ENCODE results near the gene SLIT3. TPM values are rescaled to one million over a fixed set of nuclear protein-coding genes. Genes with fewer than 3 reads are reported as not detected.

Gene SLIT3
- total RNA-seq, 1 experiment from 2014 or later = 0.44 TPM

DNA sequence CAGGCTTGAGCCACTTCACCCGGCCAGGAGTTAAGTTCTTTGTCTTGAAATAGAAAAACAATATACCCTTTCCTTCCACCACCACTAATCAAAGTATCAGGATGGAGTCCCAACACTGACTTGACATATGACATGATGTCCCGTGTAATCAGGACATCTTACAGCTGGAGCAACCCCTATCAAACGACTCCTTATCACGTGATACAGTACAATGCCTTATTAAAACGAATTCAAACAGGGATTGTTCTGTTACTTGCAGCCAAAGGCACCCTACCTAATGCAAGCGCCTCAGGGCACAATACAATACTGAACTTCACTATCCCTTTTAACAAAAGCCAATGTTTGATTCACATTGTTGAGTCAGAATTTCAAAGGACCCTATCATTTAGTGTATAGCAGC, 261.3 kb downstream of the SLIT3 start:
- H3K4me2 ChIP-seq (ENCODE audit: low read length) = no peak overlapping the region
- ChIA-PET CTCF (no interaction called here), POLR2A (ENCODE audit: unreplicated experiment) (no interaction called here)
- H4K20me1 ChIP-seq (ENCODE audit: low read length) = no peaks in the 10 kb centered on the region
- H3K79me2 ChIP-seq (ENCODE audit: low read length) = no peaks in the 10 kb centered on the region
- H3F3A ChIP-seq (ENCODE audit: low read length, unreplicated experiment) = no peaks in the 10 kb centered on the region
- no peak for DNase-seq
- no TSS peak for BruUV-seq (replicated peaks)
- H3K4me1 ChIP-seq (ENCODE audit: insufficient read depth, low read length) = no peaks in the 10 kb centered on the region
- H3K27me3 ChIP-seq (ENCODE audit: low read length) = peaks cover 17% of the 10 kb centered on the region; the same call in 1 of the 2 replicates
- no peak overlapping the region for H3K9ac ChIP-seq (ENCODE audit: low read length)
- no peak overlapping the region for H2AFZ ChIP-seq (ENCODE audit: low read length)
- no peaks in the 10 kb centered on the region for H3K9me3 ChIP-seq (ENCODE audit: low read length)
- H3K36me3 ChIP-seq (ENCODE audit: low read depth, low read length) = no peaks in the 10 kb centered on the region
- H3K4me3 ChIP-seq (ENCODE audit: low read length) = no peak overlapping the region
- TF ChIP-seq EZH2phosphoT487 (IDR thresholded peaks at IDR 0.05; ENCODE audit: borderline replicate concordance, low read length) (no peak), EZH2 (IDR thresholded peaks at IDR 0.05; ENCODE audit: low read length, unreplicated experiment) (no peak)
- TF ChIP-seq, protein P1, sequence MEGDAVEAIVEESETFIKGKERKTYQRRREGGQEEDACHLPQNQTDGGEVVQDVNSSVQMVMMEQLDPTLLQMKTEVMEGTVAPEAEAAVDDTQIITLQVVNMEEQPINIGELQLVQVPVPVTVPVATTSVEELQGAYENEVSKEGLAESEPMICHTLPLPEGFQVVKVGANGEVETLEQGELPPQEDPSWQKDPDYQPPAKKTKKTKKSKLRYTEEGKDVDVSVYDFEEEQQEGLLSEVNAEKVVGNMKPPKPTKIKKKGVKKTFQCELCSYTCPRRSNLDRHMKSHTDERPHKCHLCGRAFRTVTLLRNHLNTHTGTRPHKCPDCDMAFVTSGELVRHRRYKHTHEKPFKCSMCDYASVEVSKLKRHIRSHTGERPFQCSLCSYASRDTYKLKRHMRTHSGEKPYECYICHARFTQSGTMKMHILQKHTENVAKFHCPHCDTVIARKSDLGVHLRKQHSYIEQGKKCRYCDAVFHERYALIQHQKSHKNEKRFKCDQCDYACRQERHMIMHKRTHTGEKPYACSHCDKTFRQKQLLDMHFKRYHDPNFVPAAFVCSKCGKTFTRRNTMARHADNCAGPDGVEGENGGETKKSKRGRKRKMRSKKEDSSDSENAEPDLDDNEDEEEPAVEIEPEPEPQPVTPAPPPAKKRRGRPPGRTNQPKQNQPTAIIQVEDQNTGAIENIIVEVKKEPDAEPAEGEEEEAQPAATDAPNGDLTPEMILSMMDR (conservative IDR thresholded peaks at IDR 0.05; ENCODE audit: low read depth, low read length) = no peak
- H3K27ac ChIP-seq (ENCODE audit: low read length) = no peak overlapping the region
- ATAC-seq = no peak
- intact Hi-C loops (cut with micrococcal nuclease) = no loop called here
- H3K9me2 ChIP-seq (replicated peaks; ENCODE audit: low read length) = no peaks in the 10 kb centered on the region

DNA sequence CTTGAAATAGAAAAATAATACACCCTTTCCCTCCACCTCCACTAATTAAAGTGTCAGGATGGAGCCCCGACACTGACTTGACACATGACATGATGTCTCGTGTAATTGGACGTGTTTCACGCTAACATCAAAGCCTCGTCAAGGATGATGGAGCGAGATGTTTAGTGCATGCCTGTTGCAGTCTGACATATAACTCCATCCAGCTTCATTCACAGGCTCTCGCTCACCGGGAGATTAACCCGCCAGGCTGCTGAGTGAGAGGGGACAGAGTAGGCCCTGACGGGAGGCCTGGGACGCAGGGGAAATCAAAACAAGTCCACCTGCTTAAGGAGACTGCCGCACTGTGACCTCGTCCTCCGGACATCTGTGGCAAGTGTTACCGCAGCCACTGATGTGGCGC, 263.5 kb downstream of the SLIT3 start:
- no peaks in the 10 kb centered on the region for H3K9me2 ChIP-seq (replicated peaks; ENCODE audit: low read length)
- TF ChIP-seq, protein P1 (conservative IDR thresholded peaks at IDR 0.05; ENCODE audit: low read depth, low read length) = no peak
- TF ChIP-seq EZH2 (IDR thresholded peaks at IDR 0.05; ENCODE audit: low read length, unreplicated experiment) (no peak), EZH2phosphoT487 (IDR thresholded peaks at IDR 0.05; ENCODE audit: borderline replicate concordance, low read length) (no peak)
- no peak overlapping the region for H2AFZ ChIP-seq (ENCODE audit: low read length)
- no peak for DNase-seq
- H3K9me3 ChIP-seq (ENCODE audit: low read length) = no peaks in the 10 kb centered on the region
- no peak overlapping the region for H3K4me3 ChIP-seq (ENCODE audit: low read length)
- H4K20me1 ChIP-seq (ENCODE audit: low read length) = no peaks in the 10 kb centered on the region
- H3K9ac ChIP-seq (ENCODE audit: low read length) = no peak overlapping the region
- no peaks in the 10 kb centered on the region for H3K79me2 ChIP-seq (ENCODE audit: low read length)
- peaks cover 12% of the 10 kb centered on the region; the same call in 1 of the 2 replicates for H3K27me3 ChIP-seq (ENCODE audit: low read length)
- ChIA-PET POLR2A (ENCODE audit: unreplicated experiment) (no interaction called here), CTCF (no interaction called here)
- no peak overlapping the region for H3K27ac ChIP-seq (ENCODE audit: low read length)
- H3K4me2 ChIP-seq (ENCODE audit: low read length) = no peak overlapping the region
- intact Hi-C loops (cut with micrococcal nuclease) = no loop called here
- no peak for ATAC-seq
- no peaks in the 10 kb centered on the region for H3F3A ChIP-seq (ENCODE audit: low read length, unreplicated experiment)
- H3K4me1 ChIP-seq (ENCODE audit: insufficient read depth, low read length) = no peaks in the 10 kb centered on the region
- no TSS peak for BruUV-seq (replicated peaks)
- H3K36me3 ChIP-seq (ENCODE audit: low read depth, low read length) = no peaks in the 10 kb centered on the region

DNA sequence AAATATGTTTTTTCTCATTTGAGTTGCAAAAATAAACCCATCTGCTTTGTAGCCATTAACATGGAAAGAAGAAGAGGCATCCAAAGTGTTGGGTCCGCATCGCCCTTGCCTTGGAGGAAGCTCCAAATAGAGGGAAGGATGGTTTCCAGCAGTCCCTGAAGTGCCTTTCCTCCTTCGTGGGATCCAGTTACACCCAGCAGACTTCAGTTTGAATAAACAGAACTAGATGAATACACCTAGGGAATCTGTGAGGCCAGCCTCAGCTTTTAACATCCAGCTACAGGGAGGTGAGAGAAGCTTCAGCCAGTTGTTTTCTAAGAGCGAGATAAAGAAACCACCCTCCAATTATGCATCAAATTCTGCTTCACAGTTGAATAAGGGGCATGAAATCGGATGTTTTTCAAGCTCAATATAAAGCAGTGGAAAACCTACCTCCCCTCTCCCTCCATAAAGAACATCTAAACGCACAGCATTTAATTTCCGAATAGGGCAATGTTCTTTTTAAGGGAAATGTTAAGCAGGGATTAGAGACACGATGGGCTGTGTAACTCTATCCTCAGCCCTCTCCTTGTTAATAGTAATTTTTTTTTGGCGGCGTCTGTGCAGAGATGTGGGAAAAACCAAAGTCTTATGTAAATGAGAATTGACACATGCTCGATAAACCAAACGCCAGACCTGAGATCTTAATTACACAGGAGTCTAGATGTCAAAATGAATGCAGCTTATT, 264.7 kb downstream of the SLIT3 start:
- CTCF ChIA-PET = no interaction called here
- POLR2A ChIA-PET (ENCODE audit: unreplicated experiment) = no interaction called here
- BruUV-seq (replicated peaks) = no TSS peak

More for the DNA sequence above, 264.7 kb downstream of the SLIT3 start:
- intact Hi-C loops (cut with micrococcal nuclease) = no loop called here
- Histone ChIP-seq H3K36me3 (ENCODE audit: low read depth, low read length) (no peaks in the 10 kb centered on the region), H3K27me3 (ENCODE audit: low read length) (0 out of 2 replicates have a peak, but pooled peaks cover 9% of the 10 kb centered on the region), H3K9me2 (replicated peaks; ENCODE audit: low read length) (no peaks in the 10 kb centered on the region), H3K79me2 (ENCODE audit: low read length) (no peaks in the 10 kb centered on the region), H2AFZ (ENCODE audit: low read length) (no peak overlapping the region), H4K20me1 (ENCODE audit: low read length) (no peaks in the 10 kb centered on the region), H3K9ac (ENCODE audit: low read length) (no peak overlapping the region), H3K4me3 (ENCODE audit: low read length) (no peak overlapping the region), H3K27ac (ENCODE audit: low read length) (no peak overlapping the region), H3K4me2 (ENCODE audit: low read length) (no peak overlapping the region), H3K9me3 (ENCODE audit: low read length) (no peaks in the 10 kb centered on the region), H3F3A (ENCODE audit: low read length, unreplicated experiment) (no peaks in the 10 kb centered on the region), H3K4me1 (ENCODE audit: insufficient read depth, low read length) (no peaks in the 10 kb centered on the region)
- ATAC-seq (no peak), DNase-seq (no peak)
- no peak for TF ChIP-seq EZH2 (IDR thresholded peaks at IDR 0.05; ENCODE audit: low read length, unreplicated experiment)
- no peak for TF ChIP-seq EZH2phosphoT487 (IDR thresholded peaks at IDR 0.05; ENCODE audit: borderline replicate concordance, low read length)
- TF ChIP-seq, protein P1 (conservative IDR thresholded peaks at IDR 0.05; ENCODE audit: low read depth, low read length) = no peak

All from PC-3 (cell line).